NCI-H345 treated with DMSO at 0.1 percent for 48 hours (cell line): ENCODE data around the gene TRIM2.

Experiments
- DNase-seq: peaks from one replicate; lab custom pipeline; 2025; ENCODE audit not compliant: unreplicated experiment; lab: John Stamatoyannopoulos, UW

Gene TRIM2

DNA sequence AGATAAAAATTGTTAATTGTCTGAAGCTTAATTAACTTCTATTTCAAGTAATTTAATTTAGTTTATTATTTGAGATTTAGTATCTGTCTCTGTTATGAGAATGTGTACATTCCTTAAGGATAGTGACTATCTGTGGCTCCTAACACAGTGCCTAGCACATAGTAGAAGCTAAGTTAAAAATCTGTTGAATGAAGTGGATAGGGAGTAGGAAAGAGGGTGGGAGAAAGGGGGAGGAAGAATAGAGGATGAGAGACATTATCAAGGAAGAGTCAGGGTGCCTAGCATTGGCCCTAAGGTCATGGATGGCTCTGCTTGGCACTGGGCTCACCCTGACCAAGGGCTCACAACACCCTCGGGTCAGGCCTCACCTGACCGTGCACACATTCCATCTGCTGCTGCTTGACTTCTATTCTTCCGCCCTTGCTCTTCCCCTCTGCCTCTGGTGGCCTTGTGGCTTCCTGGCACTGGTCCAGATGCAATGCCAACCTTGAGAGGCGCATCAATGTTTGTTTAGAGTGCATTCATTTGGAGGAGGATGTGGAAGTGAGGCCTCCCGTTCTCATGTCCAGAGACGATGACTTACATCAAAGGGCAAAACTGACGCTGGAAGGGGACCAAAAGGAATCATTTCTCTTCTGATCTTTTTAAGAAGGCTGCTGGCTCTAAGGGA, 42.3 kb downstream of the TRIM2 start:
- peak; percentile 25 for DNase-seq

- DNase-seq: no peak
These were observed 42.9 kb downstream of the TRIM2 start for GRCh38 chr4:153247116-153247490.

DNA sequence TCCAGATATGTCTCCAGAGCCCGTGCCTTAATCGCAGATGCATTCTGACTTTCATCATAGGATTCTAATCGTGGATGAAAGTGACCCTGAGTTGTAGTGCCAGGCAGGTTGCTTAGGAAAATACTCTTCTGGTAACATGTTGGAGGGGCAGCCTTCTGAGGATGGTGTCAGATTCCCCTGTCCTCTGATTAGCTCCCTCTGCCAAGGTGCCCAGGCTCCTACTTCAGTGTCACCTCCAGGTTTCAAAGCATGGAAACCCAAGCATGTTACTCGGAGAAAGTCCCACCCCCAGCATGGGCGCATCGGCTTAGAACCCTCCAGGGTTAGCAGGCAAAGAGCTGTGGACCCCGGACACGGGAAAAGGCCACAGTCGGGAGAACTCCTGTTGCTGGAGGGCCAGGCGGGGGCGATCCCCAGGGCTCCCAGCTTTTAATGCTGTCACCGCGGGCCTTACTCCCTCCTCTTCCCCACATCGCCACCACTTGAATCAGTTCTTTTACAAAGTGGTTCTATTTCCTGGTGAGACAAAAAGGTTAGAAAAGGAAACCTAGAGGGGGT, 44.5 kb downstream of the TRIM2 start:
- DNase-seq: peak; percentile 8

GRCh38 chr4:153249199-153250041, 45.2 kb downstream of the TRIM2 start:
- peak; percentile 56 for DNase-seq

GRCh38 chr4:153252122-153252521, 47.9 kb downstream of the TRIM2 start:
- no peak for DNase-seq

DNA sequence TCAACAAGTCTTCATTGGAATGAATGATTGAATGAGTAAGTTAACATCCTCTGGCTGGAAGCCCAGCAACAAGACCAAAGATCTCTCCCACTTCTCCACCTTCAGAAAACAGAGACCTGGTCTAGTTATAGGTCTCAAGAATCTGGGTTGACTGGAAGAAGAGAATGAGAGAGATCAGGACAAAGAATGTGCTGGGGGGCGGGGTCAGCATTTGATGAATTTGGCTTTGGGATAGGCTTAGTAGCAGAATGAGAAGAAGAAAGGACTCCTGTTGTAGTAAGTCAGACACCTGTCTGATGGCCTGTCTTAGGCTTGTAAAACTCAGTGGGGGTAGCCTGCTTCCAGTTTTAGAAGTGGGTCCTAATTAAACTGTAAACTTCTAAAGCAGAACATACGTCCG, 51.0 kb downstream of the TRIM2 start:
- no peak for DNase-seq

- no peak for DNase-seq
These were observed 52.9 kb downstream of the TRIM2 start for GRCh38 chr4:153257151-153257620.

GRCh38 chr4:153257991-153258390, 53.7 kb downstream of the TRIM2 start:
- DNase-seq: no peak

GRCh38 chr4:153258750-153259149, 54.5 kb downstream of the TRIM2 start:
- DNase-seq: no peak

DNA sequence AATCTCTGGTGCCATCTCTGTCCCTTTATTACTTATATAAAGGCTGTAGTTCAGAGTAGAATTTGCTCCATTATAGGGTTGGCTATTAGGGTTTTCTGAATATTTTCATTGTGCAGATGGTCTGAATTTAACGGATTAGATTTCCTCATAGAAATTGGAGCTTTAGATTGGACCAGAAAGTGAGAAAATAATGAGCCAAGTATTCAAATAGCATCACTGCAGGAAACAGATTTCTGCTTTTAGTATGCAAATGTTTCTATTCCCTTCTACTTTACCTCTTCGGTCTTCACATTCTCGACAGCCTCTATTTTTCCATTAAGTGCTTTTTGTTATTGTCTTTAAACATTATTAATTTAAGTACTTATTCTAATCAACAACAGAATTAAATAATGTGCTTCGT, 55.4 kb downstream of the TRIM2 start:
- DNase-seq: no peak

- no peak for DNase-seq
These were observed 55.9 kb downstream of the TRIM2 start for GRCh38 chr4:153260132-153260531.

DNA sequence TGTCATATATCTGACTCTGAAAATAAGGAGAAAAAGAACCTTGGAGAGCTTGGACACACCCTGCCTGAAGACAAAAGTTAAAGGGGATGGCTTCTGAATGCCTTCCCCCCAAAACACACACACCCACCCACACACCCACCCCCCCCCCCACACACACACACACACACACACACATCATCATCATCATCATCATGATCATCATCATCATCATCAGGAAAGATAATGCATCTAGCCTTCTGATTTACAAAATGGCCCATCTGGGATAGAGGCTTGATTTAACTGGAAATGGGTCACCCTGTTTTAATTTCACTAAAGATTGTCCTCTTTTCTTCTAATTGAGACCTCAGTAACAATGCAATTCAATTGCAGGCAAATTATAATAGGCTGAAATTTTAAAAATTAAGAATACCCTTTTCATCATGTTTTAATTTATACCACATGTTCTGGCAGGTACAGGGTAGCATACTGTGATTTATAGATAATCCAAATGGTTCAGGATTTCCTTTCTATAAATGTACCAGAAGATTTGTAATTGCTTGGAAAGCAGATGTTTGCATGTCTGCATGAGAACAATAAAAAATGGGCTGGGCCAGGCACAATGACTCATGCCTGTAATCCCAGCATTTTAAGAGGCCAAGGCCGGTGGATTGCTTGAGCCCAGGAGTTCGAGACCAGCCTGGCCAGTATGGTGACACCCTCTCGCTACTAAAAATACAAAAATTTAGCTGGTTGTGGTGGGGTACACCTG, 56.5 kb downstream of the TRIM2 start:
- DNase-seq: no peak

DNA sequence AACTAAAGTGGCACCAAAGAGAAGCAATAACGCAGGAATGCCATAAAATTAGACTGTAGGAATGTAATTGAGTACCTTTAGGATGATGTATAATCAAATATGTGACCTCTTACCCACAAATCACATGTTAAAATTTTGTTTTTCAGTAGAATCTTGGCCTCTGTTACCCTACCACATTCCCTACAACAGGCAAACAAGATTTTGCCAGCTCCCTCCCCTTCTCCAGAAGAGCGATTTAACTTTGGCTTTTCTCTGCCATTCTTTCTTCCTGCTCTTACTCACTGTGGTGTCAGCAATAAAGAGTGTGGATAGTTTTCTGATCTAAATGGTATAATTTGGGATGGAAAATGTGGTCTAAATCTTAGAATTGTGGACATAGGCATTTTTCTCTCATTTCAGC, 57.2 kb downstream of the TRIM2 start:
- no peak for DNase-seq

DNA sequence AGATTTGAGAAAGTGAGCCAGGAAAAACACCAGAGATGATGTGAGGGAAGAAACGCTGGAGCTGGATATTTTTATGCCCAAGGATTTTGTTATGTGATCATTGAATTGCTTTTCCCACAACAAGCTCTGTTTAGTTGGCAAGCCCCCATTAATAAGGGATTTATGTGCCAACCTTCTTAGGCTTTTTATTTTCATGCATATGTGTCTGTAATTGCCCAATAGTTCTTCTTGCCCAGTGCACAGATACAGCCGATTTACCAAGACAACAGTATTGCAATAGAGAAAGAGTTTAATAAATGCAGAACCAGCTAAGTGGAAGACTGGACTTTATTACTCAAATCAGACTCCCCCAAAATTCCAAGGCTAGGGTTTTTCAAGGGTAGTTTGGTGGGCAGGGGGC, 57.7 kb downstream of the TRIM2 start:
- no peak for DNase-seq

GRCh38 chr4:153265306-153266047, 61.2 kb downstream of the TRIM2 start:
- no peak for DNase-seq

DNA sequence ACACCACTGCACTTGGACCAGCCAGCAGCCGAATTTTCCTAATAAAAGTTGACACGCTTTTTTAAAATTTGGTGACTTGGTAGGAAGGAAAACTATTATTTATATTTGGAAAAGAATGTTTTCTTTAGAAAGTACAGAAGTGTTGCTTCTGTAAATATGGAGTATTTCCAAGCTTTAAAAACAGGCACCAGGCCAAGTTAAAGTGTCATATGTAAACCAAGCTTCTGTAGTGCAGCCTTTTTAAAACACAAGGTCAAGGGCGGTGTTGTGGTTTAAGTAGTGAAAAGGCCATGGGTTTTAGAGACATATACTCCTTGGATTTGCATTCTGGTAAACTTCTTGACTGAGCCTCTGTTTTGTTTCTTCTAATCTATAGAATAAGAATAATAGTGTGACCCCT, 62.7 kb downstream of the TRIM2 start:
- no peak for DNase-seq

GRCh38 chr4:153267890-153268289, 63.6 kb downstream of the TRIM2 start:
- no peak for DNase-seq

- no peak for DNase-seq
These were observed 64.1 kb downstream of the TRIM2 start for GRCh38 chr4:153268295-153268694.

DNA sequence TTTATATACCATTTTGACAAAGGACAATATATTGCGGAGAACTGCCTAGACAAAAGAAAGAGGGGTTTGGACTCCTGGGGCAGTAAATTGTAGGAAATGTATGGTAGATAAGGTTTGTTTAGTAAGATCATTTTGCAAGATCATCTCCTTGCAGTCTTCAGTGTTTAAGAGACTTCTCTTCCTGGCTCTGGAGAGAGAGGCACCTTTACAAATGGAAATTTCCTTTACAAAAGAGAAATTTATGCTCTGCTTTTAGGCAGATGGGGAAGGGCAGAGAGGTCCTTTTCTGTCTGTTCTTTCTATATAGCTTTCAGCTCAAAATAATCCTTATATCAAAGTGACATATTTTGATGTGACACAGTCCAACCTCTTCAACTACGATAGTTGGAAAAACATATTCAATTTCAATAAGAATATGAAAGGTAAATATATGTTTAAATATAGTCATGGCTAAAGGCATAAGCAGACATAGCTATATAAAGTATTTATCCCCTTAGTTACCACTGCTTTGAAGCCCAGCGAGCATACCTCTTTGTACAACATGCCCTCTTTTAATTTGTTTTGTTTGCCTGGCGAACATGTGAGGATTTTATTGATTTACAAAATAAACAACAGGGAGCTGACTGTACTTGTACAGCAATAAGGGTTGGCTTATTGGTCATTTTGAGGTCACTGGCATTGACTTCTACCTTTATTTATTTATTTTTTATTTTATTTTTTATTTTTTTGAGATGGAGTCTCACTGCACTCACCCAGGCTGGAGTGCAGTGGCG, 65.2 kb downstream of the TRIM2 start:
- no peak for DNase-seq

GRCh38 chr4:153270361-153270760, 66.1 kb downstream of the TRIM2 start:
- DNase-seq: no peak
